NOMO-1 treated with dmso at 0.1 percent for 144 hours (cell line): Measurements from ENCODE around the gene NFXL1.
"Not testable (repeated sequence)": the region's sequence is repeated elsewhere in the genome, so short reads cannot be mapped to it uniquely, and the experiment has no call there.

ENCODE experiments used
- DNase-seq: peaks from one replicate; lab custom pipeline; 2025; ENCODE audit not compliant: unreplicated experiment; lab: John Stamatoyannopoulos, UW

Gene NFXL1

GRCh38 chr4:47914220-47914925 is at the start of gene NFXL1:
TSS of gene NFXL1 (minus strand) at chr4:47914583. CDS start at chr4:47914203, 380 bp downstream.
- peak; percentile 96 for DNase-seq

- no peak for DNase-seq
These were observed 40.3 kb upstream of the NFXL1 start for GRCh38 chr4:47954677-47955076.

- DNase-seq = no peak
These were observed 39.9 kb upstream of the NFXL1 start for GRCh38 chr4:47954245-47954644.

GRCh38 chr4:47945930-47946726 is 31.7 kb upstream of the NFXL1 start:
- no peak for DNase-seq

- no peak for DNase-seq
These were observed 27.9 kb upstream of the NFXL1 start for GRCh38 chr4:47942081-47942819.

- DNase-seq = no peak
These were observed 25.1 kb upstream of the NFXL1 start for GRCh38 chr4:47939456-47939855.

GRCh38 chr4:47936336-47936735 is 22.0 kb upstream of the NFXL1 start:
- DNase-seq = no peak

GRCh38 chr4:47933840-47934239 is 19.5 kb upstream of the NFXL1 start:
- DNase-seq = no peak

GRCh38 chr4:47930971-47931804 is 16.8 kb upstream of the NFXL1 start:
- DNase-seq = no peak

GRCh38 chr4:47929682-47930201 is 15.4 kb upstream of the NFXL1 start:
- DNase-seq = no peak

- no peak for DNase-seq
These were observed 12.4 kb upstream of the NFXL1 start for GRCh38 chr4:47926667-47927258.

GRCh38 chr4:47923261-47923608 is 8.9 kb upstream of the NFXL1 start:
- not testable (repeated sequence) for DNase-seq

- not testable (repeated sequence) for DNase-seq
These were observed 8.3 kb upstream of the NFXL1 start for GRCh38 chr4:47922436-47923260.

- not testable (repeated sequence) for DNase-seq
These were observed 2.8 kb upstream of the NFXL1 start for GRCh38 chr4:47917163-47917562.

- no peak for DNase-seq
These were observed 995 bp upstream of the NFXL1 start for GRCh38 chr4:47915378-47915777.

- DNase-seq = peak; percentile 62
These were observed 499 bp upstream of the NFXL1 start for GRCh38 chr4:47914926-47915237.

GRCh38 chr4:47913861-47914219 is 543 bp downstream of the NFXL1 start:
- DNase-seq = no peak

GRCh38 chr4:47913330-47913729 is 1.1 kb downstream of the NFXL1 start:
- DNase-seq = no peak

- no peak for DNase-seq
These were observed 7.2 kb downstream of the NFXL1 start for GRCh38 chr4:47907089-47907646.
